GM12878 (cell line): ENCODE results near the gene ADCY2. TPM values are rescaled to one million over a fixed set of nuclear protein-coding genes. Genes with fewer than 3 reads are reported as not detected.

Source experiments
- ATAC-seq: fragments of 200-7000 bp; cut with Tn5 transposase; 3 replicates; pipeline ENCODE4 v1.9.1; 2020; ENCODE audit warnings: mild to moderate bottlenecking, moderate library complexity
- BruUV-seq: library from RNA; stranded (reverse); fragments of 400-500 nt; replicated peaks from 2 replicates; lab custom pipeline; 2021; lab: Mats Ljungman, UMichigan
- CTCF ChIA-PET: fragments of 300-600 bp; sonication (Branson Sonifier 250); formaldehyde crosslinking; extraction: SDS; loops from one replicate; lab custom pipeline; 2021; ENCODE audit warnings: inconsistent platforms; lab: Yijun Ruan, JAX
- POLR2A ChIA-PET: fragments of 350-600 bp; formaldehyde crosslinking; extraction: SDS; loops from one replicate; lab custom pipeline; 2021; ENCODE audit warnings: inconsistent platforms; lab: Charles Lee
- RAD21 ChIA-PET: fragments of 300-600 bp; sonication (Branson Sonifier 250); formaldehyde crosslinking; loops from one replicate; lab custom pipeline; 2023; ENCODE audit warnings: antibody characterized with exemption; ENCODE audit not compliant: unreplicated experiment; lab: Charles Lee
- SMC1A ChIA-PET: fragments of 300-600 bp; sonication (Branson Sonifier 250); formaldehyde crosslinking; loops from one replicate; lab custom pipeline; 2023; ENCODE audit not compliant: unreplicated experiment, uncharacterized antibody; lab: Charles Lee
- DNase-seq: peaks from one replicate; pipeline ENCODE4 v3.0.0-alpha.2; 2011; ENCODE audit warnings: low read depth, low spot score
- FAIRE-seq: peaks from 3 replicates; lab custom pipeline; 2011; peaks lifted over from hg19 to GRCh38; lab: Jason Lieb, UNC
- H2AFZ ChIP-seq: 2 replicates; pipeline ENCODE4 v1.6.0; 2011; ENCODE audit warnings: low read depth, low read length, control low read depth; ENCODE audit not compliant: control insufficient read depth
- H3K27ac ChIP-seq: 2 replicates; pipeline ENCODE4 v1.5.1; 2011; ENCODE audit warnings: control low read depth; ENCODE audit not compliant: control insufficient read depth, insufficient read depth
- H3K27me3 ChIP-seq, 2 experiments: replicated peaks in 1 of 2; 2 replicates each; pipeline versions ENCODE4 v1.6.0 to v1.6.1; 2011; ENCODE audit warnings: low read length in 1 of 2; ENCODE audit not compliant: control insufficient read depth in 2 of 2, insufficient read depth in 2 of 2
- H3K36me3 ChIP-seq, 2 experiments: 2 replicates each; pipeline ENCODE4 v1.5.1; 2011; ENCODE audit warnings: low read length in 1 of 2; ENCODE audit not compliant: control insufficient read depth in 2 of 2, insufficient read depth in 2 of 2
- H3K4me1 ChIP-seq: 2 replicates; pipeline ENCODE4 v1.6.1; 2011; ENCODE audit warnings: mild to moderate bottlenecking, low read length, moderate library complexity, mixed read lengths; ENCODE audit not compliant: control insufficient read depth, insufficient read depth
- H3K4me2 ChIP-seq: 2 replicates; pipeline ENCODE4 v1.6.0; 2011; ENCODE audit warnings: control low read depth; ENCODE audit not compliant: control insufficient read depth, insufficient read depth
- H3K4me3 ChIP-seq: fragments of 200-600 bp; sonication (generic); 2 replicates; pipeline ENCODE4 v1.5.1; 2016
- H3K79me2 ChIP-seq: 2 replicates; pipeline ENCODE4 v1.6.0; 2011; ENCODE audit warnings: low read length; ENCODE audit not compliant: control insufficient read depth, insufficient read depth
- H3K9ac ChIP-seq: 2 replicates; pipeline ENCODE4 v1.8.0; 2011; ENCODE audit warnings: low read length, control low read depth, mixed read lengths; ENCODE audit not compliant: control insufficient read depth, insufficient read depth
- H3K9me3 ChIP-seq: replicated peaks from 3 replicates; pipeline ENCODE4 v1.5.1; 2011; ENCODE audit warnings: mild to moderate bottlenecking, low read length; ENCODE audit not compliant: control insufficient read depth, insufficient read depth
- H4K20me1 ChIP-seq: 2 replicates; pipeline ENCODE4 v1.6.0; 2011; ENCODE audit not compliant: control insufficient read depth, insufficient read depth
- BACH1 ChIP-seq: fragments of 450-650 bp; IDR thresholded peaks from 2 replicates; pipeline ENCODE4 v1.6.1; 2017; ENCODE audit warnings: mild to moderate bottlenecking, borderline replicate concordance
- BRCA1 ChIP-seq: IDR thresholded peaks from 2 replicates; pipeline ENCODE4 v1.6.1; 2011; ENCODE audit warnings: low read depth, low read length, improper control_type of control experiment
- CTCF ChIP-seq, 3 experiments: IDR thresholded peaks in 2 of 3; conservative IDR thresholded peaks in 1 of 3; 2 replicates each; pipeline ENCODE4 v1.5.1; 2011; ENCODE audit warnings: low read depth in 3 of 3, low read length in 3 of 3, mild to moderate bottlenecking in 3 of 3, control low read depth in 2 of 3, moderate library complexity in 2 of 3, inconsistent platforms in 1 of 3, mixed read lengths in 1 of 3; ENCODE audit not compliant: control insufficient read depth in 2 of 3, insufficient read depth in 1 of 3; ENCODE audit errors: extremely low read depth in 1 of 3
- GABPA ChIP-seq: IDR thresholded peaks from 2 replicates; pipeline ENCODE4 v1.6.1; 2014; ENCODE audit warnings: antibody characterized with exemption, low read depth, mild to moderate bottlenecking, inconsistent platforms
- MYC ChIP-seq: IDR thresholded peaks from 2 replicates; pipeline ENCODE4 v1.6.1; 2011; ENCODE audit warnings: mild to moderate bottlenecking, low read length, moderate library complexity, inconsistent platforms; ENCODE audit not compliant: insufficient read depth, insufficient replicate concordance, insufficient read length, severe bottlenecking
- NFXL1 ChIP-seq: fragments of 450-650 bp; IDR thresholded peaks from 2 replicates; pipeline ENCODE4 v1.6.1; 2017; ENCODE audit warnings: antibody characterized with exemption, mild to moderate bottlenecking, borderline replicate concordance
- NRF1 ChIP-seq: conservative IDR thresholded peaks from 2 replicates; pipeline ENCODE4 v1.6.1; 2011; ENCODE audit warnings: mild to moderate bottlenecking, low read depth, low read length, improper control_type of control experiment
- RCOR1 ChIP-seq: conservative IDR thresholded peaks from 2 replicates; pipeline ENCODE4 v1.6.1; 2012; ENCODE audit warnings: low read depth, low read length, improper control_type of control experiment
- ZBED1 ChIP-seq: IDR thresholded peaks from 2 replicates; pipeline ENCODE4 v1.6.1; 2016; ENCODE audit warnings: borderline replicate concordance
- ZNF207 ChIP-seq: fragments of 450-650 bp; IDR thresholded peaks from 2 replicates; pipeline ENCODE4 v1.6.1; 2014; ENCODE audit warnings: antibody characterized with exemption, mild to moderate bottlenecking, borderline replicate concordance
- WGBS: methylation state at CpG from one replicate; pipeline ENCODE4 v1.1.6; 2016; ENCODE audit warnings: low lambda C conversion rate; ENCODE audit not compliant: insufficient replicate concordance, insufficient coverage; ENCODE audit errors: missing lambda C conversion rate; 5-methylcytosine and 5-hydroxymethylcytosine counted together
- in situ Hi-C: fragments of 300-500 bp; cut with MboI; formaldehyde crosslinking; loops from 9 replicates; pipeline ENCODE4 v1.14.3; 2018; ENCODE audit warnings: mixed read lengths
- intact Hi-C: fragments of 100-400 bp; cut with micrococcal nuclease; formaldehyde crosslinking; loops from one replicate; pipeline ENCODE4 v1.14.2; 2022; ENCODE audit not compliant: unreplicated experiment
- polyA plus RNA-seq, 11 experiments: library from polyadenylated mRNA; depleted of rRNA in 4 of 11; unstranded in 6 of 11; stranded (reverse) in 5 of 11; fragments of >200 nt; fragmentation: Nextera tagmentation in 4 of 11; fragmentation: Illumina TruSeq in 1 of 11; extraction: Ambion mirVana in 4 of 11; extraction: Trizol in 1 of 11; gene quantifications; 1 replicate in 1 of 11; 2 replicates in 10 of 11; pipeline versions ENCODE4 v1.2.1 to v1.2.3, GENCODE V29; 2011 to 2016; ENCODE audit warnings: inconsistent platforms in 2 of 11, missing spikeins in 2 of 11, low read depth in 1 of 11
- total RNA-seq, 4 experiments: library from RNA; depleted of rRNA in 3 of 4; stranded (reverse); fragments of >200 nt in 3 of 4; fragmentation: Illumina TruSeq in 1 of 4; extraction: Trizol in 1 of 4; gene quantifications; 2 replicates each; pipeline versions ENCODE4 v1.2.1 to v1.2.3, GENCODE V29; 2013 to 2021
- TF ChIP-seq, protein P1 (sequence below): IDR thresholded peaks from 2 replicates; pipeline ENCODE4 v1.6.1; 2012; ENCODE audit warnings: mild to moderate bottlenecking, low read depth, low read length
- TF ChIP-seq, protein P2 (sequence below): fragments of 450-650 bp; IDR thresholded peaks from 2 replicates; pipeline ENCODE4 v1.6.1; 2016; ENCODE audit warnings: mild to moderate bottlenecking
- TF ChIP-seq, protein P3 (sequence below): fragments of 450-650 bp; IDR thresholded peaks from 2 replicates; pipeline ENCODE4 v1.6.1; 2017; ENCODE audit warnings: mild to moderate bottlenecking

ADCY2 gene
- total and polyA plus RNA-seq, 10 of the 15 experiments (the other 5 are each of a cell fraction or from before 2014, with no cell fraction given): 0.07 to 0.26 TPM; not detected in 8

GRCh38 chr5:7565559-7565958, 169.6 kb downstream of the ADCY2 start:
- ATAC-seq (no peak), FAIRE-seq (no peak), DNase-seq (no peak)
- no peak overlapping the region for H3K4me3 ChIP-seq
- POLR2A ChIA-PET: no interaction called here
- BruUV-seq: no TSS peak
- no peaks in the 10 kb centered on the region for H3K4me1 ChIP-seq
- no peak overlapping the region for H3K27ac ChIP-seq
- intact Hi-C loops: no loop called here
- no peaks in the 10 kb centered on the region for H3K79me2 ChIP-seq
- H2AFZ ChIP-seq: no peak overlapping the region
- RAD21 ChIA-PET: no interaction called here
- in situ Hi-C loops: no loop called here
- H4K20me1 ChIP-seq: no peaks in the 10 kb centered on the region
- SMC1A ChIA-PET: no interaction called here
- no peaks in the 10 kb centered on the region for H3K36me3 ChIP-seq
- 20% methylated on average over 2 of the region's 2 CpGs for WGBS
- no peaks in the 10 kb centered on the region for H3K9me3 ChIP-seq
- no peak overlapping the region for H3K9ac ChIP-seq
- H3K27me3 ChIP-seq: no peaks in the 10 kb centered on the region
- CTCF ChIA-PET: no interaction called here
- no peak overlapping the region for H3K4me2 ChIP-seq
- TF ChIP-seq BACH1: no peak
- TF ChIP-seq ZNF207: no peak
- no peak for TF ChIP-seq BRCA1
- no peak for TF ChIP-seq ZBED1
- TF ChIP-seq RCOR1: no peak
- TF ChIP-seq NFXL1: no peak
- TF ChIP-seq, protein P1, sequence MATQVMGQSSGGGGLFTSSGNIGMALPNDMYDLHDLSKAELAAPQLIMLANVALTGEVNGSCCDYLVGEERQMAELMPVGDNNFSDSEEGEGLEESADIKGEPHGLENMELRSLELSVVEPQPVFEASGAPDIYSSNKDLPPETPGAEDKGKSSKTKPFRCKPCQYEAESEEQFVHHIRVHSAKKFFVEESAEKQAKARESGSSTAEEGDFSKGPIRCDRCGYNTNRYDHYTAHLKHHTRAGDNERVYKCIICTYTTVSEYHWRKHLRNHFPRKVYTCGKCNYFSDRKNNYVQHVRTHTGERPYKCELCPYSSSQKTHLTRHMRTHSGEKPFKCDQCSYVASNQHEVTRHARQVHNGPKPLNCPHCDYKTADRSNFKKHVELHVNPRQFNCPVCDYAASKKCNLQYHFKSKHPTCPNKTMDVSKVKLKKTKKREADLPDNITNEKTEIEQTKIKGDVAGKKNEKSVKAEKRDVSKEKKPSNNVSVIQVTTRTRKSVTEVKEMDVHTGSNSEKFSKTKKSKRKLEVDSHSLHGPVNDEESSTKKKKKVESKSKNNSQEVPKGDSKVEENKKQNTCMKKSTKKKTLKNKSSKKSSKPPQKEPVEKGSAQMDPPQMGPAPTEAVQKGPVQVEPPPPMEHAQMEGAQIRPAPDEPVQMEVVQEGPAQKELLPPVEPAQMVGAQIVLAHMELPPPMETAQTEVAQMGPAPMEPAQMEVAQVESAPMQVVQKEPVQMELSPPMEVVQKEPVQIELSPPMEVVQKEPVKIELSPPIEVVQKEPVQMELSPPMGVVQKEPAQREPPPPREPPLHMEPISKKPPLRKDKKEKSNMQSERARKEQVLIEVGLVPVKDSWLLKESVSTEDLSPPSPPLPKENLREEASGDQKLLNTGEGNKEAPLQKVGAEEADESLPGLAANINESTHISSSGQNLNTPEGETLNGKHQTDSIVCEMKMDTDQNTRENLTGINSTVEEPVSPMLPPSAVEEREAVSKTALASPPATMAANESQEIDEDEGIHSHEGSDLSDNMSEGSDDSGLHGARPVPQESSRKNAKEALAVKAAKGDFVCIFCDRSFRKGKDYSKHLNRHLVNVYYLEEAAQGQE: no peak
- no peak for TF ChIP-seq MYC
- no peak for TF ChIP-seq NRF1
- TF ChIP-seq GABPA: no peak
- no peak for TF ChIP-seq CTCF (IDR thresholded peaks at IDR 0.05 in 2 of 3, conservative IDR thresholded peaks at IDR 0.05 in 1 of 3; ENCODE audit: control insufficient read depth in 2 of 3, extremely low read depth in 1 of 3, insufficient read depth in 1 of 3, low read depth in 3 of 3, low read length in 3 of 3)
- TF ChIP-seq, protein P2, sequence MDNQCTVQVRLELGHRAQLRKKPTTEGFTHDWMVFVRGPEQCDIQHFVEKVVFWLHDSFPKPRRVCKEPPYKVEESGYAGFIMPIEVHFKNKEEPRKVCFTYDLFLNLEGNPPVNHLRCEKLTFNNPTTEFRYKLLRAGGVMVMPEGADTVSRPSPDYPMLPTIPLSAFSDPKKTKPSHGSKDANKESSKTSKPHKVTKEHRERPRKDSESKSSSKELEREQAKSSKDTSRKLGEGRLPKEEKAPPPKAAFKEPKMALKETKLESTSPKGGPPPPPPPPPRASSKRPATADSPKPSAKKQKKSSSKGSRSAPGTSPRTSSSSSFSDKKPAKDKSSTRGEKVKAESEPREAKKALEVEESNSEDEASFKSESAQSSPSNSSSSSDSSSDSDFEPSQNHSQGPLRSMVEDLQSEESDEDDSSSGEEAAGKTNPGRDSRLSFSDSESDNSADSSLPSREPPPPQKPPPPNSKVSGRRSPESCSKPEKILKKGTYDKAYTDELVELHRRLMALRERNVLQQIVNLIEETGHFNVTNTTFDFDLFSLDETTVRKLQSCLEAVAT: no peak
- TF ChIP-seq, protein P3, sequence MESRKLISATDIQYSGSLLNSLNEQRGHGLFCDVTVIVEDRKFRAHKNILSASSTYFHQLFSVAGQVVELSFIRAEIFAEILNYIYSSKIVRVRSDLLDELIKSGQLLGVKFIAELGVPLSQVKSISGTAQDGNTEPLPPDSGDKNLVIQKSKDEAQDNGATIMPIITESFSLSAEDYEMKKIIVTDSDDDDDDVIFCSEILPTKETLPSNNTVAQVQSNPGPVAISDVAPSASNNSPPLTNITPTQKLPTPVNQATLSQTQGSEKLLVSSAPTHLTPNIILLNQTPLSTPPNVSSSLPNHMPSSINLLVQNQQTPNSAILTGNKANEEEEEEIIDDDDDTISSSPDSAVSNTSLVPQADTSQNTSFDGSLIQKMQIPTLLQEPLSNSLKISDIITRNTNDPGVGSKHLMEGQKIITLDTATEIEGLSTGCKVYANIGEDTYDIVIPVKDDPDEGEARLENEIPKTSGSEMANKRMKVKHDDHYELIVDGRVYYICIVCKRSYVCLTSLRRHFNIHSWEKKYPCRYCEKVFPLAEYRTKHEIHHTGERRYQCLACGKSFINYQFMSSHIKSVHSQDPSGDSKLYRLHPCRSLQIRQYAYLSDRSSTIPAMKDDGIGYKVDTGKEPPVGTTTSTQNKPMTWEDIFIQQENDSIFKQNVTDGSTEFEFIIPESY: no peak
